ENCODE results near the gene RAPGEF4. TPM values are rescaled to one million over a fixed set of nuclear protein-coding genes. Genes with fewer than 3 reads are reported as not detected.
A peak's percentile ranks its signal among the peaks of the same experiment; 100 is the strongest.

RAPGEF4 gene
- total RNA-seq, 1 donor from 2014 or later: 0.57 TPM

- Mint-ChIP-seq H3K27ac (ENCODE audit: unreplicated experiment) (no peak overlapping the region), H3K36me3 (ENCODE audit: low read depth) (no peaks in the 10 kb centered on the region), H3K9me3 (ENCODE audit: low read depth) (no peaks in the 10 kb centered on the region), H3K4me1 (ENCODE audit: low read depth) (peaks cover 54% of the 10 kb centered on the region), H3K27me3 (ENCODE audit: low read depth) (no peaks in the 10 kb centered on the region), H3K4me3 (ENCODE audit: unreplicated experiment) (no peak overlapping the region)
- no peak for TF ChIP-seq CTCF (IDR thresholded peaks at IDR 0.05)
- no peak for DNase-seq (ENCODE audit: low spot score)
Measured at GRCh38 chr2:172964511-172965139, 229.0 kb downstream of the RAPGEF4 start.

GRCh38 chr2:172965433-172966212 is 230.0 kb downstream of the RAPGEF4 start:
- H3K4me3 Mint-ChIP-seq (ENCODE audit: unreplicated experiment): no peak overlapping the region
- H3K36me3 Mint-ChIP-seq (ENCODE audit: low read depth): no peaks in the 10 kb centered on the region
- DNase-seq (ENCODE audit: low spot score): no peak
- H3K27ac Mint-ChIP-seq (ENCODE audit: unreplicated experiment): no peak overlapping the region
- H3K27me3 Mint-ChIP-seq (ENCODE audit: low read depth): no peaks in the 10 kb centered on the region
- peaks cover 64% of the 10 kb centered on the region for H3K4me1 Mint-ChIP-seq (ENCODE audit: low read depth)
- H3K9me3 Mint-ChIP-seq (ENCODE audit: low read depth): no peaks in the 10 kb centered on the region
- no peak for TF ChIP-seq CTCF (IDR thresholded peaks at IDR 0.05)

- TF ChIP-seq CTCF (IDR thresholded peaks at IDR 0.05): no peak
- DNase-seq (ENCODE audit: low spot score): no peak
- peaks cover 67% of the 10 kb centered on the region for H3K4me1 Mint-ChIP-seq (ENCODE audit: low read depth)
- no peaks in the 10 kb centered on the region for H3K36me3 Mint-ChIP-seq (ENCODE audit: low read depth)
- no peaks in the 10 kb centered on the region for H3K9me3 Mint-ChIP-seq (ENCODE audit: low read depth)
- H3K27ac Mint-ChIP-seq (ENCODE audit: unreplicated experiment): peak overlapping the region; percentile 42
- no peak overlapping the region for H3K4me3 Mint-ChIP-seq (ENCODE audit: unreplicated experiment)
- H3K27me3 Mint-ChIP-seq (ENCODE audit: low read depth): no peaks in the 10 kb centered on the region
Measured at GRCh38 chr2:172967036-172967982, 231.7 kb downstream of the RAPGEF4 start.

- H3K9me3 Mint-ChIP-seq (ENCODE audit: low read depth): no peaks in the 10 kb centered on the region
- no peak overlapping the region for H3K4me3 Mint-ChIP-seq (ENCODE audit: unreplicated experiment)
- H3K4me1 Mint-ChIP-seq (ENCODE audit: low read depth): peaks cover 60% of the 10 kb centered on the region
- H3K27me3 Mint-ChIP-seq (ENCODE audit: low read depth): no peaks in the 10 kb centered on the region
- no peaks in the 10 kb centered on the region for H3K36me3 Mint-ChIP-seq (ENCODE audit: low read depth)
- H3K27ac Mint-ChIP-seq (ENCODE audit: unreplicated experiment): peak overlapping the region; percentile 42
- TF ChIP-seq CTCF (IDR thresholded peaks at IDR 0.05): no peak
- no peak for DNase-seq (ENCODE audit: low spot score)
Measured at GRCh38 chr2:172968061-172968469, 232.4 kb downstream of the RAPGEF4 start.

GRCh38 chr2:172969166-172969565 is 233.5 kb downstream of the RAPGEF4 start:
- no peak for DNase-seq (ENCODE audit: low spot score)
- no peaks in the 10 kb centered on the region for H3K36me3 Mint-ChIP-seq (ENCODE audit: low read depth)
- no peak overlapping the region for H3K27ac Mint-ChIP-seq (ENCODE audit: unreplicated experiment)
- no peak overlapping the region for H3K4me3 Mint-ChIP-seq (ENCODE audit: unreplicated experiment)
- H3K9me3 Mint-ChIP-seq (ENCODE audit: low read depth): no peaks in the 10 kb centered on the region
- peaks cover 59% of the 10 kb centered on the region for H3K4me1 Mint-ChIP-seq (ENCODE audit: low read depth)
- H3K27me3 Mint-ChIP-seq (ENCODE audit: low read depth): no peaks in the 10 kb centered on the region
- no peak for TF ChIP-seq CTCF (IDR thresholded peaks at IDR 0.05)
